Loucy (cell line): Measurements from ENCODE around the gene SMARCAD1.
"Not testable (repeated sequence)": the region's sequence is repeated elsewhere in the genome, so short reads cannot be mapped to it uniquely, and the experiment has no call there.

Source experiments
- CTCF ChIP-seq: fragments of 200-600 bp; sonication (generic); conservative IDR thresholded peaks from 2 replicates; pipeline ENCODE4 v1.5.1; 2014; ENCODE audit warnings: mild to moderate bottlenecking, antibody characterized with exemption, low read length
- EZH2phosphoT487 ChIP-seq: fragments of 200-600 bp; IDR thresholded peaks from 2 replicates; pipeline ENCODE4 v1.6.1; 2018; ENCODE audit warnings: antibody characterized with exemption, mild to moderate bottlenecking, moderate library complexity, borderline replicate concordance

- not testable (repeated sequence) for TF ChIP-seq CTCF, EZH2phosphoT487
Observed at GRCh38 chr4:94293981-94294380, 86.3 kb downstream of the SMARCAD1 start.
